Muscle of leg (tissue), 11 donors: Measurements from ENCODE around the gene SUN1. TPM values are rescaled to one million over a fixed set of nuclear protein-coding genes. Genes with fewer than 3 reads are reported as not detected.
"Not testable (repeated sequence)": the region's sequence is repeated elsewhere in the genome, so short reads cannot be mapped to it uniquely, and the experiment has no call there.

Experiments used
- DNase-seq: peaks from one replicate; pipeline ENCODE4 v3.0.0; 2013
- H3K27ac ChIP-seq: one replicate; pipeline ENCODE4 v1.5.1; 2013; ENCODE audit warnings: mild to moderate bottlenecking, low read length, control low read depth
- H3K27me3 ChIP-seq: one replicate; pipeline ENCODE4 v1.6.1; 2013; ENCODE audit warnings: low read length; ENCODE audit not compliant: control insufficient read depth, insufficient read depth
- H3K36me3 ChIP-seq: one replicate; pipeline ENCODE4 v1.6.1; 2013; ENCODE audit warnings: low read length; ENCODE audit not compliant: control insufficient read depth, insufficient read depth
- H3K4me1 ChIP-seq: one replicate; pipeline ENCODE4 v1.6.1; 2013; ENCODE audit warnings: low read length; ENCODE audit not compliant: control insufficient read depth, insufficient read depth
- H3K4me3 ChIP-seq: one replicate; pipeline ENCODE4 v1.5.1; 2013; ENCODE audit warnings: low read length, control low read depth
- H3K9me3 ChIP-seq: replicated peaks from 2 replicates; pipeline ENCODE4 v1.6.1; 2013; ENCODE audit warnings: low read depth, low read length; ENCODE audit not compliant: control insufficient read depth
- WGBS: methylation state at CpG from one replicate; pipeline ENCODE4 v1.1.5; 2013; ENCODE audit warnings: missing lambda C conversion rate; ENCODE audit not compliant: insufficient coverage; 5-methylcytosine and 5-hydroxymethylcytosine counted together
- polyA plus RNA-seq, 8 donors: library from polyadenylated mRNA; unstranded; fragments of 120-200 nt; gene quantifications; one replicate each; pipeline versions ENCODE4 v1.2.1 to v1.2.3, GENCODE V29; 2013; ENCODE audit warnings: inconsistent platforms in 1 of 8, low replicate concordance in 1 of 8; ENCODE audit not compliant: insufficient read length in 8 of 8, insufficient read depth in 1 of 8
- total RNA-seq: library from RNA; stranded (reverse); fragments of 120-200 nt; gene quantifications from one replicate; pipeline ENCODE4 v1.2.4, GENCODE V29; 2013

The SUN1 gene
- total and polyA plus RNA-seq, 9 donors: 150 to 238 (median 164) TPM

GRCh38 chr7:802500-803242 is 29.6 kb upstream of the SUN1 start:
- WGBS: 78% methylated on average over 15 of the region's 18 CpGs
- Histone ChIP-seq H3K9me3 (no peaks in the 10 kb centered on the region), H3K27me3 (no peaks in the 10 kb centered on the region), H3K4me3 (no peak overlapping the region), H3K4me1 (peaks cover 18% of the 10 kb centered on the region), H3K27ac (peak overlapping the region; percentile 74), H3K36me3 (peaks cover 2% of the 10 kb centered on the region)
- DNase-seq: no peak

- Histone ChIP-seq H3K4me1 (peaks cover 18% of the 10 kb centered on the region), H3K27ac (no peak overlapping the region), H3K9me3 (no peaks in the 10 kb centered on the region), H3K4me3 (no peak overlapping the region), H3K27me3 (no peaks in the 10 kb centered on the region), H3K36me3 (peaks cover 2% of the 10 kb centered on the region)
- WGBS: 24% methylated on average over 3 of the region's 10 CpGs
- peak; percentile 56 for DNase-seq
Measured at GRCh38 chr7:803243-803635, 29.0 kb upstream of the SUN1 start.

- H3K27me3 ChIP-seq, H3K27ac ChIP-seq, H3K9me3 ChIP-seq, H3K36me3 ChIP-seq, H3K4me3 ChIP-seq, DNase-seq: not testable (repeated sequence)
- WGBS: 92% methylated on average over 2 of the region's 4 CpGs
- H3K4me1 ChIP-seq: peaks cover 21% of the 10 kb centered on the region
Measured at GRCh38 chr7:803796-804195, 28.5 kb upstream of the SUN1 start.

- H3K4me3 ChIP-seq: no peak overlapping the region
- no peak overlapping the region for H3K27ac ChIP-seq
- no peak for DNase-seq
- H3K27me3 ChIP-seq: no peaks in the 10 kb centered on the region
- WGBS: 33% methylated on average over 9 of the region's 18 CpGs
- H3K4me1 ChIP-seq: peaks cover 21% of the 10 kb centered on the region
- H3K9me3 ChIP-seq: no peaks in the 10 kb centered on the region
- no peaks in the 10 kb centered on the region for H3K36me3 ChIP-seq
Measured at GRCh38 chr7:805261-805660, 27.0 kb upstream of the SUN1 start.

- H3K27me3 ChIP-seq: no peaks in the 10 kb centered on the region
- H3K27ac ChIP-seq: peak overlapping the region; percentile 74
- WGBS: 17% methylated on average over 50 of the region's 56 CpGs
- no peaks in the 10 kb centered on the region for H3K36me3 ChIP-seq
- H3K9me3 ChIP-seq: peaks cover 2% of the 10 kb centered on the region
- peak; percentile 61 for DNase-seq
- H3K4me1 ChIP-seq: peaks cover 40% of the 10 kb centered on the region
- H3K4me3 ChIP-seq: peak overlapping the region; percentile 45
Measured at GRCh38 chr7:815284-816216, 16.7 kb upstream of the SUN1 start.

- Histone ChIP-seq H3K4me3 (peak overlapping the region; percentile 45), H3K36me3 (no peaks in the 10 kb centered on the region), H3K9me3 (peaks cover 2% of the 10 kb centered on the region), H3K27me3 (no peaks in the 10 kb centered on the region), H3K4me1 (peaks cover 41% of the 10 kb centered on the region), H3K27ac (peak overlapping the region; percentile 74)
- peak; percentile 100 for DNase-seq
- WGBS: under 1% methylated on average over 33 of the region's 51 CpGs
Measured at GRCh38 chr7:816300-816750, 16.0 kb upstream of the SUN1 start.

- H3K9me3 ChIP-seq: peaks cover 2% of the 10 kb centered on the region
- WGBS: under 1% methylated on average over 81 of the region's 88 CpGs
- peak overlapping the region; percentile 80 for H3K27ac ChIP-seq
- H3K36me3 ChIP-seq: no peaks in the 10 kb centered on the region
- peaks cover 43% of the 10 kb centered on the region for H3K4me1 ChIP-seq
- H3K4me3 ChIP-seq: peak overlapping the region; percentile 84
- no peaks in the 10 kb centered on the region for H3K27me3 ChIP-seq
- no peak for DNase-seq
Measured at GRCh38 chr7:816751-817671, 15.3 kb upstream of the SUN1 start.

GRCh38 chr7:818031-818699 is 14.1 kb upstream of the SUN1 start:
- Histone ChIP-seq H3K36me3 (peaks cover 2% of the 10 kb centered on the region), H3K4me1 (peaks cover 33% of the 10 kb centered on the region), H3K4me3 (no peak overlapping the region), H3K9me3 (peaks cover 2% of the 10 kb centered on the region), H3K27ac (peak overlapping the region; percentile 29), H3K27me3 (no peaks in the 10 kb centered on the region)
- no peak for DNase-seq
- 73% methylated on average over 3 of the region's 8 CpGs for WGBS

GRCh38 chr7:820341-820740 is 11.9 kb upstream of the SUN1 start:
- Histone ChIP-seq H3K9me3 (peaks cover 2% of the 10 kb centered on the region), H3K4me3 (no peak overlapping the region), H3K27me3 (no peaks in the 10 kb centered on the region), H3K27ac (no peak overlapping the region), H3K36me3 (peaks cover 8% of the 10 kb centered on the region), H3K4me1 (peaks cover 41% of the 10 kb centered on the region)
- WGBS: no CpG with 5 or more reads among the region's 1 CpG
- no peak for DNase-seq
